ENCODE measurements around the gene C6orf62.

C6orf62 gene

DNA sequence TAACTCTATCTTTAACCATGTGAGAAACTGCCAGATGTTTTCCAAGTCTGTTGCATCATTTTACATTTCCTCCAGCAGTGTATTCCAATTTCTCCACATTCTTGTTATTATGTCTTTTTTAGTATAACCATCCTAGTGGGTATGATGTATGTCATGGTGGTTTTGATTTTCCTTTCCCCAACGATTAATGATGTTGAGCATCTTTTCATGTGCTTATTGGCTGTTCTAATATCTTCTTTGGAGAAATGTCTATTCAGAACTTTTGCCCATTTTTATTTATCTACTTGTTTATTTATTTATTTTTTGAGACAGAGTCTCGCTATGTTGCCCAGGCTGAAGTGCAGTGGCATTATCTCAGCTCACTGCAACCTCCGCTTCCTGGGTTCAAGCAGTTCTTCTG lies 4.3 kb upstream of the C6orf62 start:
- Histone ChIP-seq H2AFZ (ENCODE audit: low read depth, low read length) (no peak overlapping the region), H4K20me1 (ENCODE audit: insufficient read depth, low read length) (peaks cover 10% of the 10 kb centered on the region), H3K9me3 (ENCODE audit: insufficient read depth, low read length) (no peaks in the 10 kb centered on the region), H3K27ac (ENCODE audit: low read length) (no peak overlapping the region), H3K36me3 (replicated peaks; ENCODE audit: low read depth, low read length) (peaks cover 10% of the 10 kb centered on the region), H3K4me1 (ENCODE audit: low read length) (peaks cover 6% of the 10 kb centered on the region), H3K79me2 (ENCODE audit: low read length) (peaks cover 24% of the 10 kb centered on the region), H3K4me3 (ENCODE audit: low read length) (no peak overlapping the region), H3K9ac (ENCODE audit: low read length) (no peak overlapping the region), H3K27me3 (ENCODE audit: low read depth, low read length) (no peaks in the 10 kb centered on the region), H3K4me2 (ENCODE audit: low read length) (no peak overlapping the region)
- TF ChIP-seq EZH2phosphoT487 (IDR thresholded peaks at IDR 0.05; ENCODE audit: low read depth), result no peak
- TF ChIP-seq, protein P1, sequence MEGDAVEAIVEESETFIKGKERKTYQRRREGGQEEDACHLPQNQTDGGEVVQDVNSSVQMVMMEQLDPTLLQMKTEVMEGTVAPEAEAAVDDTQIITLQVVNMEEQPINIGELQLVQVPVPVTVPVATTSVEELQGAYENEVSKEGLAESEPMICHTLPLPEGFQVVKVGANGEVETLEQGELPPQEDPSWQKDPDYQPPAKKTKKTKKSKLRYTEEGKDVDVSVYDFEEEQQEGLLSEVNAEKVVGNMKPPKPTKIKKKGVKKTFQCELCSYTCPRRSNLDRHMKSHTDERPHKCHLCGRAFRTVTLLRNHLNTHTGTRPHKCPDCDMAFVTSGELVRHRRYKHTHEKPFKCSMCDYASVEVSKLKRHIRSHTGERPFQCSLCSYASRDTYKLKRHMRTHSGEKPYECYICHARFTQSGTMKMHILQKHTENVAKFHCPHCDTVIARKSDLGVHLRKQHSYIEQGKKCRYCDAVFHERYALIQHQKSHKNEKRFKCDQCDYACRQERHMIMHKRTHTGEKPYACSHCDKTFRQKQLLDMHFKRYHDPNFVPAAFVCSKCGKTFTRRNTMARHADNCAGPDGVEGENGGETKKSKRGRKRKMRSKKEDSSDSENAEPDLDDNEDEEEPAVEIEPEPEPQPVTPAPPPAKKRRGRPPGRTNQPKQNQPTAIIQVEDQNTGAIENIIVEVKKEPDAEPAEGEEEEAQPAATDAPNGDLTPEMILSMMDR (IDR thresholded peaks at IDR 0.05; ENCODE audit: low read depth, low read length), result no peak

DNA sequence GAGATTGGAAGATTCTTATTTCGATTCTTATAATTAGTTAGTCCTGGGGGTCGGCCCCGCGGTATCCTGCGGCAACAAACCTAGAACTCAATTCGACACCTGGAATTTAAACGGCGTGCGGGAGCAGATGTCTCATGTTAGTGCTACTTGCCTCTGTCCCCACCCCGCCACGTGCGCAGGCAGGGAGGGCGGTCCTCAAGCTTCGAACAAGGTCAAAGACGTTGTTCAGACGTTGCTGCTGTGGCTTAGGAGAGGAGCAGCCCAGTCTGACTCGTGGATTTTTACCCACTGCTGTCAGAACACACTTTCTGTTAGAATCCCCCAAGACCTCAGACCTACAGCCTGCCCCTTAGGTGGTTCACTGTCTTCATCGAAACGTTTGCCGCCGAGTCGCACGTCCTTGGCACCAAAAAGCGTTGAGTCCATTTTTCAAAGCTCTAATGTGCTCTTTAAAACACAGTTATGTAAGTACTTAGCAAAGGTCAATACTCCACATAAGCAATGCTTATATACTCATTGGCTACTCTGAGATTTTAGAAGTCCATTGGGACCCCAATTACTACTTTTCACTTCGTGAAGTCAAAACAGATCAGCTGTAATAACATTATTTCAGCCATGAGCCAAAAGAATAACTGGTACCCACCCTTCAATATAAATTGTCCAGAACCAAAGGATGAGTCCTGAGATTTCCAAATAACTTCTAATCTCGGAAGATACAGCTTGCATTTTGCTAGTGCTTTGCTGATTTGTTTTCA lies 2.7 kb upstream of the C6orf62 start:
- Histone ChIP-seq H2AFZ (ENCODE audit: low read depth, low read length) (peak overlapping the region; percentile 63; the same call in 1 of the 2 replicates), H3K79me2 (ENCODE audit: low read length) (peaks cover 40% of the 10 kb centered on the region), H3K9ac (ENCODE audit: low read length) (peak overlapping the region; percentile 93), H3K27me3 (ENCODE audit: low read depth, low read length) (no peaks in the 10 kb centered on the region), H3K27ac (ENCODE audit: low read length) (peak overlapping the region; percentile 97), H3K4me2 (ENCODE audit: low read length) (peak overlapping the region; percentile 90), H4K20me1 (ENCODE audit: insufficient read depth, low read length) (peaks cover 26% of the 10 kb centered on the region), H3K9me3 (ENCODE audit: insufficient read depth, low read length) (no peaks in the 10 kb centered on the region), H3K4me3 (ENCODE audit: low read length) (peak overlapping the region; percentile 84), H3K4me1 (ENCODE audit: low read length) (peaks cover 20% of the 10 kb centered on the region), H3K36me3 (replicated peaks; ENCODE audit: low read depth, low read length) (peaks cover 24% of the 10 kb centered on the region)
- no peak for TF ChIP-seq EZH2phosphoT487 (IDR thresholded peaks at IDR 0.05; ENCODE audit: low read depth)
- TF ChIP-seq, protein P1 (IDR thresholded peaks at IDR 0.05; ENCODE audit: low read depth, low read length), result no peak

DNA sequence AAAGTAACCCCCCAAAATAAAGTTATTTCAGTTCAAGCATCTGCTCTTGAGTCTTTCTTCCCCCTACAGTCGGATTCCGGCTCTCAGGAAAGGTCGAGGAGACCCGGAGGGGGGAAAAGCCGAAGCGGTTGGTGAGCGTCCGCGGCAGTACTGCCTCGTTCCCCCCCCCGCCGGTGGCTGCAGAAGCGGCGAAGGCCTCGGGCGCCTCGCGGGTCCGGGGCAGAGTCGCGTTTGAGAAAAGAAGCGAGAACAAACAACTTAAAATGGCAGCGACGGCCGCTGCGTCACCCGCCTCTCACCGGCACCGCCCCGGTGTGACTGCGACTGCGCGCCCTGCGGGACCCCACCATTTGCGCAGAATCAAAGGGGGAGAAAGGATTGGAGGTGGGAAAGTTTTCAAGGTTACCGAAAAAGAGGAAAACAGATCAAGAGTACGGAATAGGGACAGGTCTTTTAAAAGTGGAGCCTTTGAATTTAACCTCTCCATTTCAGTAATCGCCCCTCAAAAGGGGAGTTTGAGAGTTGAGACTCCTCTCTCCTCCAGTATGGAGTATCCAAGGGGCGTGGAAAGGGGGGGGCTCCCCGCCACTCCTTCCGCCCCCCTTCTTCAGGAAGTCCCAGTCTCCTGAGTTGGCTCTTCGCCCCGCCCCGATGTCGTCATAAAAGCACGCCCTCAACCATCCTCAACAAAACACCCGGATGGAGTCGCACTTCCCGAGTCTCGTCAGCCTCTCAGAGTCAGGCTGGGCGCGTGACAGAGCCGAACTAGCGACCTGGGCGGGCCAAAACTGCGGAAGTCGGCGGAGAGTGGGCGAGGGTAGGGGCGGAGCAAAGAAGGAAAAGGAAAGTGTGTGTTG lies 1.9 kb upstream of the C6orf62 start:
- Histone ChIP-seq H4K20me1 (ENCODE audit: insufficient read depth, low read length) (peaks cover 34% of the 10 kb centered on the region), H3K4me3 (ENCODE audit: low read length) (peak overlapping the region; percentile 100), H3K9ac (ENCODE audit: low read length) (peak overlapping the region; percentile 100), H3K9me3 (ENCODE audit: insufficient read depth, low read length) (no peaks in the 10 kb centered on the region), H3K27me3 (ENCODE audit: low read depth, low read length) (no peaks in the 10 kb centered on the region), H2AFZ (ENCODE audit: low read depth, low read length) (peak overlapping the region; percentile 63; the same call in 1 of the 2 replicates), H3K27ac (ENCODE audit: low read length) (peak overlapping the region; percentile 97), H3K79me2 (ENCODE audit: low read length) (peaks cover 48% of the 10 kb centered on the region), H3K36me3 (replicated peaks; ENCODE audit: low read depth, low read length) (peaks cover 30% of the 10 kb centered on the region), H3K4me2 (ENCODE audit: low read length) (peak overlapping the region; percentile 90), H3K4me1 (ENCODE audit: low read length) (peaks cover 25% of the 10 kb centered on the region)
- TF ChIP-seq EZH2phosphoT487 (IDR thresholded peaks at IDR 0.05; ENCODE audit: low read depth), result no peak
- TF ChIP-seq, protein P1 (IDR thresholded peaks at IDR 0.05; ENCODE audit: low read depth, low read length), result no peak

DNA sequence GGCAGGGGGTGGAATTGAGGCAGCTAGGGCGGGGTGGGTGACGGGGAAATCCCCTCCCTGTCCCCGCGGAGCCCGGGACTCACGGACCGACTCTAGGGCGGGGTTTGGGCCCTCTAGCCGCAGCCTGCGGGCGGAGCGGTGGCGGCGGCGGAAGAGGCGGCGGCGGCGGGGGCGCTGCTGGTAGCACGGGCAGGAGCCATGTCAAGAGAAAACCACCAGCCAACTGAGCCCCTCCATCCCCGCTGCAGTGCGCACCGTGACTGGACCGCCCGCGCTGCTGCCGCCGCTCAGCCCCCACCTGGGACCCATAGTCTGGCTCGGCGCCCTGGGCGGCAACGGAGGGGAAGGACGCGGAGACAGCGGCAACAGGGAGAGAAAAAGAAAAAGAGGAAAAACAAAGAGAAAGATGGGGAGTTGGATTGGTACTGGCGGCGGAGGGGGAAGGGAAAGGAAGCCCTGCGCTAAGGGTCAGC lies 1.2 kb upstream of the C6orf62 start:
- H4K20me1 ChIP-seq (ENCODE audit: insufficient read depth, low read length), result peaks cover 41% of the 10 kb centered on the region
- no peaks in the 10 kb centered on the region for H3K9me3 ChIP-seq (ENCODE audit: insufficient read depth, low read length)
- peak overlapping the region; percentile 100 for H3K4me3 ChIP-seq (ENCODE audit: low read length)
- H3K9ac ChIP-seq (ENCODE audit: low read length), result peak overlapping the region; percentile 100
- TF ChIP-seq, protein P1 (IDR thresholded peaks at IDR 0.05; ENCODE audit: low read depth, low read length), result no peak
- TF ChIP-seq EZH2phosphoT487 (IDR thresholded peaks at IDR 0.05; ENCODE audit: low read depth), result no peak
- H2AFZ ChIP-seq (ENCODE audit: low read depth, low read length), result no peak overlapping the region
- peak overlapping the region; percentile 97 for H3K27ac ChIP-seq (ENCODE audit: low read length)
- H3K4me2 ChIP-seq (ENCODE audit: low read length), result peak overlapping the region; percentile 82
- no peaks in the 10 kb centered on the region for H3K27me3 ChIP-seq (ENCODE audit: low read depth, low read length)
- H3K4me1 ChIP-seq (ENCODE audit: low read length), result peaks cover 25% of the 10 kb centered on the region
- H3K79me2 ChIP-seq (ENCODE audit: low read length), result peaks cover 55% of the 10 kb centered on the region
- H3K36me3 ChIP-seq (replicated peaks; ENCODE audit: low read depth, low read length), result peaks cover 35% of the 10 kb centered on the region
